Measurements from ENCODE around the gene CAPZA2.

DNA sequence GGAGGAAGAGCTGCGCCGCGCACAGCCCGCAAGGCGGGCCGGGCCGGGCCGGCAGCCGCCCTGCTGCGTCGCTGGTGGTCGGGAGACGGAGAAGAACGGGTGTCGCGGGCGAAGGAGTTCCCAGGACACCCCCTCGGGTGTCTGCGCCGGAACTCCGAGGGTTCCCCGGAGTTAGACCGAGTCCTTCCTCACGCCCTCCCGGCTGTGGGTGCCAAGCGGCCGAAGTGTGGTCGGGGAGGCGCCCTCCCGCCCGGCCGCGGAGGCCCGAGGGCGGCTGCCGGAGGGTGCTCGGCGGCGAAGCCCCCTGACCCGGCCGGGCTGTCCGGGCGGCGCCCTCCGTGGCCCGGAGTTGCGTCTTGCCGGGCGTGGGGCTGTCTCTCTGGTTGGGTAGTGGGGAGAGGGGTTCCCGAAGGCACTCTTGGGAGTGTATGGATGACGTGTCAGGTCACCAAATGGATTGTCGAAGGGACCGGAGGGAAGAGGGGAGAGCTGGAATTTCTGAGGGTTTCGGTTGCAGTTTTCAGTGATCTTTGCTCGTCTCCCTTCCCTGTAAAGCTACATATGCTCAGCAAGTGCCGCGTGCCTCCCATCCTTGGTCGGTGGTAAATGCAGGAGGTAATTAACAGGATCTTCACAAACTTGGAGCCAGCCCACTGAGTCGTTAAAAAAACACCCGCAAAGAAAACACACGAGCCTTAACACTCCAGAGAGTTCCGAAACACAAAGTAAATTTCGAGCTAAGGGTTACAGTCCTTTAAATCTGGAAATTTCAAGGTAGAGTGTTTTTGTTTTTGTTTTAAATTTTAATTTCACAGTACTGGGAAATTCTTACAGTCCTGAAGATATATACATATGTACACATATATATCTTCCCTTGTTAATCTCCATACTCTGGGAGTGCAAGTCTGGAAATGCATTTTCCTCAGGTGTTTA, 91.8 kb downstream of the CAPZA2 start:
- TF ChIP-seq, protein P1, sequence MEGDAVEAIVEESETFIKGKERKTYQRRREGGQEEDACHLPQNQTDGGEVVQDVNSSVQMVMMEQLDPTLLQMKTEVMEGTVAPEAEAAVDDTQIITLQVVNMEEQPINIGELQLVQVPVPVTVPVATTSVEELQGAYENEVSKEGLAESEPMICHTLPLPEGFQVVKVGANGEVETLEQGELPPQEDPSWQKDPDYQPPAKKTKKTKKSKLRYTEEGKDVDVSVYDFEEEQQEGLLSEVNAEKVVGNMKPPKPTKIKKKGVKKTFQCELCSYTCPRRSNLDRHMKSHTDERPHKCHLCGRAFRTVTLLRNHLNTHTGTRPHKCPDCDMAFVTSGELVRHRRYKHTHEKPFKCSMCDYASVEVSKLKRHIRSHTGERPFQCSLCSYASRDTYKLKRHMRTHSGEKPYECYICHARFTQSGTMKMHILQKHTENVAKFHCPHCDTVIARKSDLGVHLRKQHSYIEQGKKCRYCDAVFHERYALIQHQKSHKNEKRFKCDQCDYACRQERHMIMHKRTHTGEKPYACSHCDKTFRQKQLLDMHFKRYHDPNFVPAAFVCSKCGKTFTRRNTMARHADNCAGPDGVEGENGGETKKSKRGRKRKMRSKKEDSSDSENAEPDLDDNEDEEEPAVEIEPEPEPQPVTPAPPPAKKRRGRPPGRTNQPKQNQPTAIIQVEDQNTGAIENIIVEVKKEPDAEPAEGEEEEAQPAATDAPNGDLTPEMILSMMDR (IDR thresholded peaks at IDR 0.05; ENCODE audit: low read length): no peak
- no peak for TF ChIP-seq EZH2 (IDR thresholded peaks at IDR 0.05; ENCODE audit: borderline replicate concordance, low read length)
